H9 (cell line): ENCODE results near the gene AKT1. TPM values are rescaled to one million over a fixed set of nuclear protein-coding genes. Genes with fewer than 3 reads are reported as not detected.

ENCODE experiments used
- DNase-seq: peaks from one replicate; pipeline ENCODE4 v3.0.0-alpha.2; 2017
- H2AFZ ChIP-seq: one replicate; pipeline ENCODE4 v1.6.1; 2013; ENCODE audit warnings: mild to moderate bottlenecking, low read length, control low read depth, moderate library complexity
- H2AK5ac ChIP-seq: 2 replicates; pipeline ENCODE4 v1.6.1; 2013; ENCODE audit warnings: low read length, control low read depth, mixed read lengths; ENCODE audit not compliant: insufficient read length
- H2BK120ac ChIP-seq: one replicate; pipeline ENCODE4 v1.6.1; 2013; ENCODE audit warnings: low read depth, mild to moderate bottlenecking, low read length, control low read depth, inconsistent platforms; ENCODE audit not compliant: poor library complexity, severe bottlenecking
- H2BK12ac ChIP-seq: 2 replicates; pipeline ENCODE4 v1.6.1; 2013; ENCODE audit warnings: low read length, control low read depth, mixed read lengths, low read depth; ENCODE audit not compliant: insufficient read length
- H2BK15ac ChIP-seq: 2 replicates; pipeline ENCODE4 v1.6.1; 2013; ENCODE audit warnings: low read depth, low read length, control low read depth
- H2BK20ac ChIP-seq: one replicate; pipeline ENCODE4 v1.6.1; 2013; ENCODE audit warnings: low read depth, mild to moderate bottlenecking, low read length, control low read depth, inconsistent platforms; ENCODE audit not compliant: poor library complexity, severe bottlenecking
- H2BK5ac ChIP-seq: 2 replicates; pipeline ENCODE4 v1.6.1; 2013; ENCODE audit warnings: low read length, control low read depth, mixed read lengths; ENCODE audit not compliant: insufficient read length
- H3K14ac ChIP-seq: 2 replicates; pipeline ENCODE4 v1.6.1; 2013; ENCODE audit warnings: low read length, control low read depth; ENCODE audit not compliant: insufficient read depth
- H3K18ac ChIP-seq: 2 replicates; pipeline ENCODE4 v1.6.1; 2013; ENCODE audit warnings: low read depth, mild to moderate bottlenecking, mixed read lengths, low read length, control low read depth; ENCODE audit not compliant: insufficient read length
- H3K23ac ChIP-seq: 2 replicates; pipeline ENCODE4 v1.6.1; 2013; ENCODE audit warnings: low read length, control low read depth, mixed read lengths, low read depth; ENCODE audit not compliant: insufficient read length
- H3K23me2 ChIP-seq: 2 replicates; pipeline ENCODE4 v1.6.1; 2013; ENCODE audit warnings: low read depth, mild to moderate bottlenecking, mixed read lengths, low read length, control low read depth; ENCODE audit not compliant: insufficient read length, poor library complexity, severe bottlenecking
- H3K27ac ChIP-seq: 2 replicates; pipeline ENCODE4 v1.5.1; 2013; ENCODE audit warnings: low read length, control low read depth, mixed read lengths, low read depth; ENCODE audit not compliant: insufficient read length
- H3K27me3 ChIP-seq: 2 replicates; pipeline ENCODE4 v1.6.1; 2013; ENCODE audit warnings: low read length, control low read depth, inconsistent platforms; ENCODE audit not compliant: insufficient read depth
- H3K4ac ChIP-seq: 2 replicates; pipeline ENCODE4 v1.6.1; 2013; ENCODE audit warnings: low read depth, mild to moderate bottlenecking, control low read depth, inconsistent platforms, low read length, moderate library complexity
- H3K4me1 ChIP-seq: 2 replicates; pipeline ENCODE4 v1.6.1; 2013; ENCODE audit warnings: low read length, control low read depth, inconsistent platforms; ENCODE audit not compliant: insufficient read depth
- H3K4me2 ChIP-seq: 2 replicates; pipeline ENCODE4 v1.6.1; 2013; ENCODE audit warnings: low read length, control low read depth, mixed read lengths; ENCODE audit not compliant: insufficient read length, insufficient read depth
- H3K56ac ChIP-seq: 2 replicates; pipeline ENCODE4 v1.6.1; 2013; ENCODE audit warnings: low read depth, mild to moderate bottlenecking, mixed read lengths, low read length, control low read depth; ENCODE audit not compliant: insufficient read length
- H3K79me1 ChIP-seq: 2 replicates; pipeline ENCODE4 v1.6.1; 2013; ENCODE audit warnings: low read depth, mild to moderate bottlenecking, moderate library complexity, low read length, control low read depth, inconsistent platforms; ENCODE audit not compliant: insufficient read depth, poor library complexity, severe bottlenecking
- H3K79me2 ChIP-seq: 2 replicates; pipeline ENCODE4 v1.6.1; 2013; ENCODE audit warnings: low read length, control low read depth, inconsistent platforms; ENCODE audit not compliant: insufficient read depth
- H3K9ac ChIP-seq: 2 replicates; pipeline ENCODE4 v1.6.1; 2013; ENCODE audit warnings: low read length, control low read depth, mixed read lengths; ENCODE audit not compliant: insufficient read length; ENCODE audit errors: extremely low read depth
- H3K9me3 ChIP-seq: one replicate; pipeline ENCODE4 v1.6.1; 2013; ENCODE audit warnings: low read depth, low read length, inconsistent platforms; ENCODE audit not compliant: control insufficient read depth
- H3T11ph ChIP-seq: one replicate; pipeline ENCODE4 v1.6.1; 2013; ENCODE audit warnings: mild to moderate bottlenecking, low read length, control low read depth, inconsistent platforms
- H4K20me1 ChIP-seq: one replicate; pipeline ENCODE4 v1.6.1; 2013; ENCODE audit not compliant: control insufficient read depth, insufficient read length, insufficient read depth
- H4K5ac ChIP-seq: 2 replicates; pipeline ENCODE4 v1.6.1; 2013; ENCODE audit warnings: low read depth, mild to moderate bottlenecking, mixed read lengths, low read length, control low read depth; ENCODE audit not compliant: insufficient read length
- H4K8ac ChIP-seq: replicated peaks from 2 replicates; pipeline ENCODE4 v1.6.1; 2013; ENCODE audit warnings: low read length, control low read depth, mixed read lengths, low read depth; ENCODE audit not compliant: insufficient read length
- H4K91ac ChIP-seq: 2 replicates; pipeline ENCODE4 v1.6.1; 2013; ENCODE audit warnings: low read depth, mild to moderate bottlenecking, moderate library complexity, mixed read lengths, low read length, control low read depth; ENCODE audit not compliant: insufficient read length
- H3K27ac Mint-ChIP-seq, 3 experiments: 2 replicates in 2 of 3; 3 replicates in 1 of 3; pipeline ENCODE4 v1.8.0; 2020 to 2021; ENCODE audit warnings: mixed read lengths in 3 of 3, mild to moderate bottlenecking in 1 of 3, moderate library complexity in 1 of 3
- H3K27me3 Mint-ChIP-seq: 2 replicates; pipeline ENCODE4 v1.8.0; 2021; ENCODE audit warnings: low read depth, mild to moderate bottlenecking, moderate library complexity, mixed read lengths
- H3K36me3 Mint-ChIP-seq, 3 experiments: 2 replicates in 2 of 3; 3 replicates in 1 of 3; pipeline ENCODE4 v1.8.0; 2020 to 2021; ENCODE audit warnings: low read depth in 3 of 3, mixed read lengths in 3 of 3; ENCODE audit not compliant: insufficient read depth in 1 of 3
- H3K4me1 Mint-ChIP-seq, 2 experiments: 2 replicates each; pipeline ENCODE4 v1.8.0; 2020; ENCODE audit warnings: mixed read lengths in 2 of 2
- H3K4me3 Mint-ChIP-seq, 2 experiments: 2 replicates in 1 of 2; 3 replicates in 1 of 2; pipeline ENCODE4 v1.8.0; 2020 to 2021; ENCODE audit warnings: mild to moderate bottlenecking in 2 of 2, mixed read lengths in 2 of 2, moderate library complexity in 1 of 2
- H3K9me3 Mint-ChIP-seq, 2 experiments: 2 replicates in 1 of 2; 3 replicates in 1 of 2; pipeline ENCODE4 v1.8.0; 2020; ENCODE audit warnings: mild to moderate bottlenecking in 2 of 2, mixed read lengths in 2 of 2, moderate library complexity in 1 of 2
- CTCF ChIP-seq: fragments of 200-600 bp; sonication (generic); conservative IDR thresholded peaks from 3 replicates; pipeline ENCODE4 v1.8.0; 2021; ENCODE audit warnings: antibody characterized with exemption, mild to moderate bottlenecking
- WGBS: extraction: QIAGEN DNeasy Blood & Tissue Kit; methylation state at CpG from one replicate; pipeline ENCODE4 v1.1.7; 2013; ENCODE audit warnings: missing lambda C conversion rate, low lambda C conversion rate, mixed read lengths; ENCODE audit not compliant: insufficient read length; ENCODE audit errors: extremely low coverage; 5-methylcytosine and 5-hydroxymethylcytosine counted together
- total RNA-seq: library from RNA; stranded (reverse); gene quantifications from 2 replicates; pipeline ENCODE4 v1.2.1, GENCODE V29; 2021

The AKT1 gene
- total RNA-seq, 1 experiment from 2014 or later: 101 TPM

- peaks cover 2% of the 10 kb centered on the region for H4K20me1 ChIP-seq
- H4K8ac ChIP-seq: no peak overlapping the region
- H3T11ph ChIP-seq: no peak overlapping the region
- no peak overlapping the region for H4K91ac ChIP-seq
- Mint-ChIP-seq H3K4me3 (no peak overlapping the region), H3K27ac (peak overlapping the region in 1 of 3 experiments; percentile 28; a peak in 1 of 7 replicates), H3K36me3 (peaks cover 0 to 3% (median 0%) of the 10 kb centered on the region in 3 experiments; a peak in 2 of 7 replicates), H3K9me3 (peaks cover 0 to 3% of the 10 kb centered on the region in 2 experiments; a peak in 1 of 5 replicates), H3K27me3 (peaks cover 28% of the 10 kb centered on the region), H3K4me1 (peaks cover 6 to 9% of the 10 kb centered on the region in 2 experiments)
- H3K9ac ChIP-seq: no peak overlapping the region
- H2AFZ ChIP-seq: no peak overlapping the region
- no peaks in the 10 kb centered on the region for H3K4me1 ChIP-seq
- no peak overlapping the region for H3K18ac ChIP-seq
- H4K5ac ChIP-seq: no peak overlapping the region
- H3K27ac ChIP-seq: no peak overlapping the region
- H2BK20ac ChIP-seq: no peak overlapping the region
- H2BK5ac ChIP-seq: no peak overlapping the region
- H3K4ac ChIP-seq: no peak overlapping the region
- H2BK120ac ChIP-seq: no peak overlapping the region
- no CpG with 5 or more reads among the region's 21 CpGs for WGBS
- H3K27me3 ChIP-seq: no peaks in the 10 kb centered on the region; the same call in 1 of the 2 replicates
- H3K4me2 ChIP-seq: no peak overlapping the region
- H3K79me1 ChIP-seq: no peaks in the 10 kb centered on the region
- H3K9me3 ChIP-seq: no peaks in the 10 kb centered on the region
- H3K79me2 ChIP-seq: no peaks in the 10 kb centered on the region
- no peaks in the 10 kb centered on the region for H3K23me2 ChIP-seq
- DNase-seq: no peak
- no peak overlapping the region for H3K23ac ChIP-seq
- peak overlapping the region; percentile 17; the same call in 1 of the 2 replicates for H3K14ac ChIP-seq
- TF ChIP-seq CTCF: peak; percentile 34
- H3K56ac ChIP-seq: no peak overlapping the region
- H2BK12ac ChIP-seq: no peak overlapping the region
- H2BK15ac ChIP-seq: no peak overlapping the region
- H2AK5ac ChIP-seq: no peak overlapping the region
Measured at GRCh38 chr14:104726600-104727451, 68.7 kb downstream of the AKT1 start.
